MM.1S (cell line): ENCODE measurements around the gene ARL13A.

Experiments
- DNase-seq: peaks from one replicate; pipeline ENCODE4 v3.0.0-alpha.2; 2015
- H2AFZ ChIP-seq: fragments of 300-600 bp; sonication (generic); 2 replicates; pipeline ENCODE4 v1.6.0; 2016; ENCODE audit warnings: antibody characterized with exemption, low read length
- H3F3A ChIP-seq: fragments of 300-600 bp; sonication (generic); 2 replicates; pipeline ENCODE4 v1.6.1; 2016; ENCODE audit warnings: mild to moderate bottlenecking, antibody characterized with exemption, low read length, moderate library complexity, mixed read lengths; ENCODE audit not compliant: insufficient read depth
- H3K27ac ChIP-seq: fragments of 300-600 bp; sonication (generic); 2 replicates; pipeline ENCODE4 v1.5.1; 2016; ENCODE audit warnings: mild to moderate bottlenecking, low read length
- H3K27me3 ChIP-seq: fragments of 300-600 bp; sonication (generic); replicated peaks from 2 replicates; pipeline ENCODE4 v1.6.0; 2016; ENCODE audit warnings: low read length; ENCODE audit not compliant: insufficient read depth
- H3K36me3 ChIP-seq: fragments of 300-600 bp; sonication (generic); replicated peaks from 2 replicates; pipeline ENCODE4 v1.6.1; 2016; ENCODE audit warnings: mild to moderate bottlenecking, low read length, mixed read lengths; ENCODE audit not compliant: insufficient read depth
- H3K4me1 ChIP-seq: fragments of 300-600 bp; sonication (generic); 2 replicates; pipeline ENCODE4 v1.6.1; 2016; ENCODE audit warnings: low read length, mixed read lengths
- H3K4me2 ChIP-seq: fragments of 300-600 bp; sonication (generic); 2 replicates; pipeline ENCODE4 v1.6.0; 2016; ENCODE audit warnings: low read depth, low read length
- H3K4me3 ChIP-seq: fragments of 300-600 bp; sonication (generic); 2 replicates; pipeline ENCODE4 v1.5.1; 2016; ENCODE audit warnings: low read length, mixed read lengths
- H3K79me2 ChIP-seq: fragments of 300-600 bp; sonication (generic); 2 replicates; pipeline ENCODE4 v1.6.1; 2016; ENCODE audit warnings: mixed run types, low read length, mixed read lengths
- H3K9ac ChIP-seq: fragments of 300-600 bp; sonication (generic); 2 replicates; pipeline ENCODE4 v1.6.1; 2016; ENCODE audit warnings: low read length, mixed read lengths
- H3K9me2 ChIP-seq: fragments of 300-600 bp; sonication (generic); replicated peaks from 2 replicates; pipeline ENCODE4 v1.6.1; 2016; ENCODE audit warnings: mild to moderate bottlenecking, low read length, mixed read lengths; ENCODE audit not compliant: insufficient read depth
- H3K9me3 ChIP-seq: fragments of 300-600 bp; sonication (generic); replicated peaks from 2 replicates; pipeline ENCODE4 v1.6.1; 2016; ENCODE audit warnings: mild to moderate bottlenecking, low read length, mixed read lengths; ENCODE audit not compliant: insufficient read depth
- H4K20me1 ChIP-seq: fragments of 300-600 bp; sonication (generic); 2 replicates; pipeline ENCODE4 v1.6.1; 2016; ENCODE audit warnings: mild to moderate bottlenecking, low read length, moderate library complexity, mixed read lengths; ENCODE audit not compliant: insufficient read depth
- CTCF ChIP-seq: fragments of 300-600 bp; sonication (generic); IDR thresholded peaks from 2 replicates; pipeline ENCODE4 v1.5.1; 2016; ENCODE audit warnings: antibody characterized with exemption, low read length, mixed read lengths
- EZH2 ChIP-seq: fragments of 300-600 bp; sonication (generic); optimal IDR thresholded peaks from 2 replicates; pipeline ENCODE3; 2017; ENCODE audit warnings: low read depth, mild to moderate bottlenecking, antibody characterized with exemption, low read length, mixed read lengths
- EZH2phosphoT487 ChIP-seq: fragments of 300-600 bp; sonication (generic); IDR thresholded peaks from 2 replicates; pipeline ENCODE4 v1.6.1; 2018; ENCODE audit warnings: antibody characterized with exemption, low read length

The ARL13A gene

GRCh38 chrX:101040197-101040596 lies 70.7 kb downstream of the ARL13A start:
- Histone ChIP-seq H3K36me3 (no peaks in the 10 kb centered on the region), H3K79me2 (no peaks in the 10 kb centered on the region), H4K20me1 (no peaks in the 10 kb centered on the region), H3K9me3 (no peaks in the 10 kb centered on the region), H3K4me3 (no peak overlapping the region), H3K27me3 (no peaks in the 10 kb centered on the region), H3K4me1 (no peaks in the 10 kb centered on the region), H3K9ac (no peak overlapping the region), H3K27ac (no peak overlapping the region), H3K4me2 (no peak overlapping the region), H3F3A (no peaks in the 10 kb centered on the region), H2AFZ (no peak overlapping the region), H3K9me2 (no peaks in the 10 kb centered on the region)
- no peak for DNase-seq
- TF ChIP-seq CTCF (no peak), EZH2 (no peak), EZH2phosphoT487 (no peak)
